GM10847 (cell line): Measurements from ENCODE around the gene RTN4R.

Experiments used
- POLR2A ChIP-seq: IDR thresholded peaks from 2 replicates; pipeline ENCODE4 v1.6.1; 2011; ENCODE audit not compliant: insufficient read length; ENCODE audit errors: extremely low read depth

The RTN4R gene

DNA sequence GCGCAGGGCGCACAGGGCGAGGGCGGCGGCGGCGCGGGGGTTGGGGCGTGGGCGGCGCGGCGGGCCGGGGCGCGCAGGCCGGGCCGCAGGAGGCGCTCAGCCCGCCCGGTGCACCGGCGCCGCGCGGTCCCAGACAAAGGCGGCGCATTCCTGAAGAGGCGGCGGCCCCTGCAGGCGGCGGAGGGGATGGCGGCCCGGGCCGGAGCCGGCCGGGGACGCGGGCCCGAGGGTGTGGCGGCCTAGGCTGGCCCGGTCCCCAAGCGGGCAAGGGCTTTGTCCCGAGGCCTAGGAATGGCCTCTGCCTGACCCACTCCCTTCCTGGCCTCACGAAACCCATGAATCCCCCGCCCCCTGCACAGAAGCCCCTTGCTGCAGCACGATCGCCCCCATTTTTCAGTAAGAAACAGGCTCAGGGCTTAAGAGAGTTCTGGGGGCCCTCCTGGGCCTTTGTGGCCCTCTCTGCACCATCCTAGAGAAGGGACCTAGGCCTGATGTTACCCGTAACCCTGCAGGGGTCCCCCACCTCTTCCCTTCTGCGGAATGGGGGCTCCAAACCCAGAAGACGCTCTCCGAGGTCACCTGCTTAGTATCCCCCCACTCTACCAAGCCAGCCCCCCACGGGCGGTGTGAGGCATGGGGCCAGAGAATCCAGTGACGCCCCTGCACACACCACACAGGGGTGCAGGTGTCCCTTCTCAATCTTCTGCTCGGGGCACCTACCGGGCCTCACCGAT, at the start of gene RTN4R:
TSS of gene RTN4R (minus strand) at position 40 of the 734 bp plus-strand sequence. CDS start 226 bp downstream, outside the sequence.
- no peak for TF ChIP-seq POLR2A

- TF ChIP-seq POLR2A = no peak
Measured at GRCh38 chr22:20316844-20317401, 48.8 kb upstream of the RTN4R start.

- no peak for TF ChIP-seq POLR2A
Measured at GRCh38 chr22:20316217-20316843, 48.2 kb upstream of the RTN4R start.

GRCh38 chr22:20315337-20316216, 47.5 kb upstream of the RTN4R start:
- TF ChIP-seq POLR2A = no peak

DNA sequence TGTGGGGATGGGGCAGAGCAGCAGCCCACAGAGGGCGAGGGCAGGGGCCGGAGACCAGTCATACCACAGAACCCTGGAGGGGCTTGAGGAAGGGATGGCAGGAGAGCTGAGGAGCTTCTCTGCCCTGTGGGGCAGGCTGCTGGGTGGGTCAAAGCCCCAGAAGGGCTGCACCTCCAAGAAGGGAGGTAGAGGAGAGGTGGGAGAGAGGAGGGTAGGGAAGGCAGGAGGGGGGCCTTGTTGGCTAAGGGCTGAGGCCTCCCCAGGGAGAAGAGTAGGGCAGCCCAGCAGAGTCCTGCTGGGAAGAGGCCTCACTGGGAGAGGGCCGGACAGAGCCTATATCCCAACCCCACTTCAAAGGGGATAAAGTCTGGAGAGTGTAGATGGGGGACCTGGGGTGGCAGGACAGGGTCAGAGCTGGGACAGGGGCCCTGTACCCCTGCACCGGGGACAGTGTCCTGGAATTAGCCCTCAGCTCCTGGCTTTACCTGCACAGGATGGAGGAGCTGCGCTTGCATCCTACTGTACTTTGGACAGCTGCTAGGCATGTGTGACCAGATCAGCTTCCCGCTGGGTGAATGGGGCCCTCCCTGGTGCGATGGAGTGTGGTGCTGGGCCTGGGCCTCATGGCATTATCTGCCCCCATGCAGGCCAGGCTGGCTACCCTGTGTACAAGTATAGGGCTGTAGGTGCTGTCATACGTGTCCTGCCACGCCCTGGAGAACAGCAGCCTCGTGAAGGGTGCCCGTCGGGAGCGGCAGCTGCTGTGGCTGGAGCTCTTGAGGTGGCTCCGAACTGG, 44.5 kb upstream of the RTN4R start:
- TF ChIP-seq POLR2A = no peak

DNA sequence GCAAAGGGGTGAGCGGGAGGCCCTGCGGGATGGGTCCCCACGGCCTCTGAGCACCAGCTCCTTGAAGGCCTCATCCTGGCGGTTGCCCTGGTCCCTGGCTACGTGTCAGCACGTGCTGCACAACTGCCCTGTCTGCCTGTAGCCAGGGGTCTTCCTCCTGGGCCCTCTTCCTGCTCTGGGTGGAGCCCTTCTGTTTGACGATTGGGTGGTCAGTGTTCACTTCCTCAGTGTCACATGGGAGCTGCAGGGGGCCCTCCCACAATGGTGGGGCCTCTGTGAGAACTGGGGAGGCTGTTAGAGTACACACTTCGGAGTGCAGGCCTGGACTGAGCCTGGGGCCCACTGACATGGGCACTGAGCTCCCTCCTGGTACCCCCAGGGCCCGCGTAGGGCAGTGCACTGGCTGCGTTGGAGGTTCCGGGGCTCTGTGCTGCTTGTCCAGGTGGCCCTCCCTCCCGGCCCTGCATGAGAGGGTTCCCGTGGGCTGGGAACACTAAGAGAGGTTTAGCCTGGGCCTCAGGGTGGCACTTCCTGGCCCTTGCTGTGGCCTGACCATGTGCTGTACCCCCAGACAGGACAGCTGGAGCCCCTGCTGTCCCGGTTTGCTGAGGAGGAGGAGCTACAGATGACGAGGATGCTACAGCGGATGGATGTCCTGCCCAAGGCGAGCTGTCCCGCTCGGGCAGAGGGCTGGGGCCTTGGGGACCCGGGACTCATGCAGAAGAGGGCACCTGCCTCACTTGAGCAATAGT, 38.0 kb upstream of the RTN4R start:
- TF ChIP-seq POLR2A = no peak

GRCh38 chr22:20304646-20305045, 36.5 kb upstream of the RTN4R start:
- no peak for TF ChIP-seq POLR2A

- TF ChIP-seq POLR2A = no peak
Measured at GRCh38 chr22:20302438-20303228, 34.5 kb upstream of the RTN4R start.

GRCh38 chr22:20299746-20300136, 31.6 kb upstream of the RTN4R start:
- TF ChIP-seq POLR2A = no peak

GRCh38 chr22:20298803-20299745, 31.0 kb upstream of the RTN4R start:
- no peak for TF ChIP-seq POLR2A

DNA sequence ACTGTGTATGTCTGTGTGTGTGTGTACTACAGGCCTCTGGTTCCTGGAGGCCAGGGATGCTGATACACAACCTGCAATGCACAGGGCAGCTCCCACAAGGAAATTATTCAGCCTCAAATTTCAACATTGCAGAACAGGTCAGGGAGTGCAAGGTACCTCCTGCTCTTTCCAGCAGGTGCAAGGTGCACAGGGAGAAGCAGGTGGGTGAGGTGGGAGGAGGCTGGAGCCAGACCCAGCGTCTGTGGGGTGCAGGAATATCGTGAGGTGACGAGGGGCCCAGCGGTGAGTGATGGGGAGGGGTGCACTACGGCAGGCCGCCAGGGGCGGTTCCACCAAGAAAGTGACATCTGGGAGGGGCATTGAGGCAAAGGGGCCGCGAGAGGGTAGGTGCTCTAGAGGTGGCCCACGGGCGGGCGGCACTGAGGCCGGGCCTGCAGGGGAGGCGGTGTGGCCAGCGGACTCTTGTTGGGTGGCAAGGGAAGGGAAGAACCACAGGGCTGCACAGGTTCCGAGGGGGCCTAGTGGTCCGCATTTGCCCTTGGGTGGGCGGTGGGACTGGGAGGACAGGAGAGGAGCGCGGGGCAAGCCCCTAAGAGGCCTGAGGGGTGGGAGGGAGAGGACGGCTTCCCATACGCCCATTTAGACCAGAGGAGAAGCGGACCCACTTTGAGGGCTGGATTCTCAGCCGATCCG, 30.1 kb upstream of the RTN4R start:
- no peak for TF ChIP-seq POLR2A
